HG02610 (cell line): Measurements from ENCODE around the gene SREBF2.

Source experiments
- ATAC-seq: cut with Tn5 transposase; IDR thresholded peaks from one replicate; pipeline ENCODE4 v1.9.1; 2021; ENCODE audit warnings: mild to moderate bottlenecking, moderate library complexity; ENCODE audit not compliant: unreplicated experiment

The SREBF2 gene

GRCh38 chr22:41917903-41918791 is 85.2 kb downstream of the SREBF2 start:
- ATAC-seq, result no peak

- peak; percentile 53 for ATAC-seq
Measured at GRCh38 chr22:41919357-41920224, 86.7 kb downstream of the SREBF2 start.

- ATAC-seq, result peak; percentile 9
Measured at GRCh38 chr22:41920271-41920976, 87.5 kb downstream of the SREBF2 start.

- no peak for ATAC-seq
Measured at GRCh38 chr22:41922328-41922727, 89.4 kb downstream of the SREBF2 start.

- ATAC-seq, result no peak
Measured at GRCh38 chr22:41922940-41923594, 90.2 kb downstream of the SREBF2 start.

GRCh38 chr22:41923595-41924276 is 90.8 kb downstream of the SREBF2 start:
- no peak for ATAC-seq

GRCh38 chr22:41925783-41926460 is 93.0 kb downstream of the SREBF2 start:
- peak; percentile 29 for ATAC-seq

GRCh38 chr22:41927813-41928212 is 94.9 kb downstream of the SREBF2 start:
- no peak for ATAC-seq

GRCh38 chr22:41928593-41929417 is 95.9 kb downstream of the SREBF2 start:
- no peak for ATAC-seq

GRCh38 chr22:41929418-41929810 is 96.5 kb downstream of the SREBF2 start:
- no peak for ATAC-seq

GRCh38 chr22:41931701-41932269 is 98.9 kb downstream of the SREBF2 start:
- peak; percentile 24 for ATAC-seq

GRCh38 chr22:41932353-41932752 is 99.4 kb downstream of the SREBF2 start:
- no peak for ATAC-seq

GRCh38 chr22:41933411-41934177 is 100.7 kb downstream of the SREBF2 start:
- ATAC-seq, result no peak

- ATAC-seq, result no peak
Measured at GRCh38 chr22:41934284-41935014, 101.5 kb downstream of the SREBF2 start.

GRCh38 chr22:41935015-41935351 is 102.1 kb downstream of the SREBF2 start:
- ATAC-seq, result no peak

GRCh38 chr22:41935509-41935908 is 102.6 kb downstream of the SREBF2 start:
- no peak for ATAC-seq

GRCh38 chr22:41936894-41937169 is 103.9 kb downstream of the SREBF2 start:
- ATAC-seq, result no peak
